H9 (cell line): ENCODE measurements around the gene EXOSC10. TPM values are rescaled to one million over a fixed set of nuclear protein-coding genes. Genes with fewer than 3 reads are reported as not detected.

Source experiments
- DNase-seq: peaks from one replicate; pipeline ENCODE4 v3.0.0-alpha.2; 2017
- H2AFZ ChIP-seq: one replicate; pipeline ENCODE4 v1.6.1; 2013; ENCODE audit warnings: mild to moderate bottlenecking, low read length, control low read depth, moderate library complexity
- H2AK5ac ChIP-seq: 2 replicates; pipeline ENCODE4 v1.6.1; 2013; ENCODE audit warnings: low read length, control low read depth, mixed read lengths; ENCODE audit not compliant: insufficient read length
- H2BK120ac ChIP-seq: one replicate; pipeline ENCODE4 v1.6.1; 2013; ENCODE audit warnings: low read depth, mild to moderate bottlenecking, low read length, control low read depth, inconsistent platforms; ENCODE audit not compliant: poor library complexity, severe bottlenecking
- H2BK12ac ChIP-seq: 2 replicates; pipeline ENCODE4 v1.6.1; 2013; ENCODE audit warnings: low read length, control low read depth, mixed read lengths, low read depth; ENCODE audit not compliant: insufficient read length
- H2BK15ac ChIP-seq: 2 replicates; pipeline ENCODE4 v1.6.1; 2013; ENCODE audit warnings: low read depth, low read length, control low read depth
- H2BK20ac ChIP-seq: one replicate; pipeline ENCODE4 v1.6.1; 2013; ENCODE audit warnings: low read depth, mild to moderate bottlenecking, low read length, control low read depth, inconsistent platforms; ENCODE audit not compliant: poor library complexity, severe bottlenecking
- H2BK5ac ChIP-seq: 2 replicates; pipeline ENCODE4 v1.6.1; 2013; ENCODE audit warnings: low read length, control low read depth, mixed read lengths; ENCODE audit not compliant: insufficient read length
- H3K14ac ChIP-seq: 2 replicates; pipeline ENCODE4 v1.6.1; 2013; ENCODE audit warnings: low read length, control low read depth; ENCODE audit not compliant: insufficient read depth
- H3K18ac ChIP-seq: 2 replicates; pipeline ENCODE4 v1.6.1; 2013; ENCODE audit warnings: low read depth, mild to moderate bottlenecking, mixed read lengths, low read length, control low read depth; ENCODE audit not compliant: insufficient read length
- H3K23ac ChIP-seq: 2 replicates; pipeline ENCODE4 v1.6.1; 2013; ENCODE audit warnings: low read length, control low read depth, mixed read lengths, low read depth; ENCODE audit not compliant: insufficient read length
- H3K23me2 ChIP-seq: 2 replicates; pipeline ENCODE4 v1.6.1; 2013; ENCODE audit warnings: low read depth, mild to moderate bottlenecking, mixed read lengths, low read length, control low read depth; ENCODE audit not compliant: insufficient read length, poor library complexity, severe bottlenecking
- H3K27ac ChIP-seq: 2 replicates; pipeline ENCODE4 v1.5.1; 2013; ENCODE audit warnings: low read length, control low read depth, mixed read lengths, low read depth; ENCODE audit not compliant: insufficient read length
- H3K27me3 ChIP-seq: 2 replicates; pipeline ENCODE4 v1.6.1; 2013; ENCODE audit warnings: low read length, control low read depth, inconsistent platforms; ENCODE audit not compliant: insufficient read depth
- H3K4ac ChIP-seq: 2 replicates; pipeline ENCODE4 v1.6.1; 2013; ENCODE audit warnings: low read depth, mild to moderate bottlenecking, control low read depth, inconsistent platforms, low read length, moderate library complexity
- H3K4me1 ChIP-seq: 2 replicates; pipeline ENCODE4 v1.6.1; 2013; ENCODE audit warnings: low read length, control low read depth, inconsistent platforms; ENCODE audit not compliant: insufficient read depth
- H3K4me2 ChIP-seq: 2 replicates; pipeline ENCODE4 v1.6.1; 2013; ENCODE audit warnings: low read length, control low read depth, mixed read lengths; ENCODE audit not compliant: insufficient read length, insufficient read depth
- H3K56ac ChIP-seq: 2 replicates; pipeline ENCODE4 v1.6.1; 2013; ENCODE audit warnings: low read depth, mild to moderate bottlenecking, mixed read lengths, low read length, control low read depth; ENCODE audit not compliant: insufficient read length
- H3K79me1 ChIP-seq: 2 replicates; pipeline ENCODE4 v1.6.1; 2013; ENCODE audit warnings: low read depth, mild to moderate bottlenecking, moderate library complexity, low read length, control low read depth, inconsistent platforms; ENCODE audit not compliant: insufficient read depth, poor library complexity, severe bottlenecking
- H3K79me2 ChIP-seq: 2 replicates; pipeline ENCODE4 v1.6.1; 2013; ENCODE audit warnings: low read length, control low read depth, inconsistent platforms; ENCODE audit not compliant: insufficient read depth
- H3K9ac ChIP-seq: 2 replicates; pipeline ENCODE4 v1.6.1; 2013; ENCODE audit warnings: low read length, control low read depth, mixed read lengths; ENCODE audit not compliant: insufficient read length; ENCODE audit errors: extremely low read depth
- H3K9me3 ChIP-seq: one replicate; pipeline ENCODE4 v1.6.1; 2013; ENCODE audit warnings: low read depth, low read length, inconsistent platforms; ENCODE audit not compliant: control insufficient read depth
- H3T11ph ChIP-seq: one replicate; pipeline ENCODE4 v1.6.1; 2013; ENCODE audit warnings: mild to moderate bottlenecking, low read length, control low read depth, inconsistent platforms
- H4K20me1 ChIP-seq: one replicate; pipeline ENCODE4 v1.6.1; 2013; ENCODE audit not compliant: control insufficient read depth, insufficient read length, insufficient read depth
- H4K5ac ChIP-seq: 2 replicates; pipeline ENCODE4 v1.6.1; 2013; ENCODE audit warnings: low read depth, mild to moderate bottlenecking, mixed read lengths, low read length, control low read depth; ENCODE audit not compliant: insufficient read length
- H4K8ac ChIP-seq: replicated peaks from 2 replicates; pipeline ENCODE4 v1.6.1; 2013; ENCODE audit warnings: low read length, control low read depth, mixed read lengths, low read depth; ENCODE audit not compliant: insufficient read length
- H4K91ac ChIP-seq: 2 replicates; pipeline ENCODE4 v1.6.1; 2013; ENCODE audit warnings: low read depth, mild to moderate bottlenecking, moderate library complexity, mixed read lengths, low read length, control low read depth; ENCODE audit not compliant: insufficient read length
- H3K27ac Mint-ChIP-seq, 3 experiments: 2 replicates in 2 of 3; 3 replicates in 1 of 3; pipeline ENCODE4 v1.8.0; 2020 to 2021; ENCODE audit warnings: mixed read lengths in 3 of 3, mild to moderate bottlenecking in 1 of 3, moderate library complexity in 1 of 3
- H3K27me3 Mint-ChIP-seq: 2 replicates; pipeline ENCODE4 v1.8.0; 2021; ENCODE audit warnings: low read depth, mild to moderate bottlenecking, moderate library complexity, mixed read lengths
- H3K36me3 Mint-ChIP-seq, 3 experiments: 2 replicates in 2 of 3; 3 replicates in 1 of 3; pipeline ENCODE4 v1.8.0; 2020 to 2021; ENCODE audit warnings: low read depth in 3 of 3, mixed read lengths in 3 of 3; ENCODE audit not compliant: insufficient read depth in 1 of 3
- H3K4me1 Mint-ChIP-seq, 2 experiments: 2 replicates each; pipeline ENCODE4 v1.8.0; 2020; ENCODE audit warnings: mixed read lengths in 2 of 2
- H3K4me3 Mint-ChIP-seq, 2 experiments: 2 replicates in 1 of 2; 3 replicates in 1 of 2; pipeline ENCODE4 v1.8.0; 2020 to 2021; ENCODE audit warnings: mild to moderate bottlenecking in 2 of 2, mixed read lengths in 2 of 2, moderate library complexity in 1 of 2
- H3K9me3 Mint-ChIP-seq, 2 experiments: 2 replicates in 1 of 2; 3 replicates in 1 of 2; pipeline ENCODE4 v1.8.0; 2020; ENCODE audit warnings: mild to moderate bottlenecking in 2 of 2, mixed read lengths in 2 of 2, moderate library complexity in 1 of 2
- WGBS: extraction: QIAGEN DNeasy Blood & Tissue Kit; methylation state at CpG from one replicate; pipeline ENCODE4 v1.1.7; 2013; ENCODE audit warnings: missing lambda C conversion rate, low lambda C conversion rate, mixed read lengths; ENCODE audit not compliant: insufficient read length; ENCODE audit errors: extremely low coverage; 5-methylcytosine and 5-hydroxymethylcytosine counted together
- total RNA-seq: library from RNA; stranded (reverse); gene quantifications from 2 replicates; pipeline ENCODE4 v1.2.1, GENCODE V29; 2021
- TF ChIP-seq, protein P1 (sequence below): fragments of 200-600 bp; sonication (generic); conservative IDR thresholded peaks from 3 replicates; pipeline ENCODE4 v1.8.0; 2021; ENCODE audit warnings: antibody characterized with exemption, mild to moderate bottlenecking

Gene EXOSC10
- total RNA-seq, 1 experiment from 2014 or later = 83.4 TPM

DNA sequence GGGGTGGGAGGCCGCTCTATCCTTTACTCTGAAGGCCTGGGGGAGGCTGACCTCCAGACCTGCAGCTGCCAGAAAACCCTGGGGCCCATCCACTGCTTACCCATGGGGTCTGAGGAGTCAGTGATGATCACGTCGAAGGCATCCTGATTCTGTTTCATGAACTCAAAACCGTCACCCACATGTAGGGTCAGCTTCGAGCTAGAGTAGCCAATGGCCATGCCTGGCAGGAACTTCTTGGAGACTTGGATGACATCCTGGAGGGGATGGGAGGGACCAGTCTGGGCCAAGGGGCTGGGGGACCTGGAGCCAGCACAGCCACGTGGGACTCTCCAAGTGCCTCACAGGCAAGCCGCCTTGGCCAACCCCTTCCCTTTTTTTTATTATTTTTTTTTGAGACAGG is 43.2 kb downstream of the EXOSC10 start:
- DNase-seq = no peak
- peaks cover 23 to 33% of the 10 kb centered on the region in 2 experiments for H3K4me1 Mint-ChIP-seq
- no peaks in the 10 kb centered on the region for H3K9me3 ChIP-seq
- no peaks in the 10 kb centered on the region for H3K9me3 Mint-ChIP-seq
- no peak overlapping the region for H4K5ac ChIP-seq
- no peak overlapping the region for H4K91ac ChIP-seq
- H3K27ac ChIP-seq = no peak overlapping the region
- H4K8ac ChIP-seq = no peak overlapping the region
- H2BK120ac ChIP-seq = no peak overlapping the region
- H3K4me1 ChIP-seq = no peaks in the 10 kb centered on the region
- H3K9ac ChIP-seq = no peak overlapping the region
- peaks cover 7% of the 10 kb centered on the region for H3K23me2 ChIP-seq
- H2AFZ ChIP-seq = no peak overlapping the region
- peaks cover 24 to 51% (median 30%) of the 10 kb centered on the region in 3 experiments for H3K36me3 Mint-ChIP-seq
- H3K79me1 ChIP-seq = no peaks in the 10 kb centered on the region
- no peak overlapping the region for H2BK20ac ChIP-seq
- H4K20me1 ChIP-seq = no peaks in the 10 kb centered on the region
- H3K18ac ChIP-seq = no peak overlapping the region
- no peak overlapping the region for H3K4ac ChIP-seq
- H2BK15ac ChIP-seq = no peak overlapping the region
- H3K23ac ChIP-seq = no peak overlapping the region
- no peaks in the 10 kb centered on the region; the same call in 1 of the 2 replicates for H3K27me3 ChIP-seq
- WGBS = no CpG with 5 or more reads among the region's 7 CpGs
- no peak overlapping the region for H3K4me3 Mint-ChIP-seq
- no peak overlapping the region for H3K56ac ChIP-seq
- H3K27me3 Mint-ChIP-seq = no peaks in the 10 kb centered on the region
- H2AK5ac ChIP-seq = no peak overlapping the region
- H3K14ac ChIP-seq = no peak overlapping the region
- H2BK12ac ChIP-seq = no peak overlapping the region
- H3K79me2 ChIP-seq = peaks cover 2% of the 10 kb centered on the region; the same call in 1 of the 2 replicates
- TF ChIP-seq, protein P1, sequence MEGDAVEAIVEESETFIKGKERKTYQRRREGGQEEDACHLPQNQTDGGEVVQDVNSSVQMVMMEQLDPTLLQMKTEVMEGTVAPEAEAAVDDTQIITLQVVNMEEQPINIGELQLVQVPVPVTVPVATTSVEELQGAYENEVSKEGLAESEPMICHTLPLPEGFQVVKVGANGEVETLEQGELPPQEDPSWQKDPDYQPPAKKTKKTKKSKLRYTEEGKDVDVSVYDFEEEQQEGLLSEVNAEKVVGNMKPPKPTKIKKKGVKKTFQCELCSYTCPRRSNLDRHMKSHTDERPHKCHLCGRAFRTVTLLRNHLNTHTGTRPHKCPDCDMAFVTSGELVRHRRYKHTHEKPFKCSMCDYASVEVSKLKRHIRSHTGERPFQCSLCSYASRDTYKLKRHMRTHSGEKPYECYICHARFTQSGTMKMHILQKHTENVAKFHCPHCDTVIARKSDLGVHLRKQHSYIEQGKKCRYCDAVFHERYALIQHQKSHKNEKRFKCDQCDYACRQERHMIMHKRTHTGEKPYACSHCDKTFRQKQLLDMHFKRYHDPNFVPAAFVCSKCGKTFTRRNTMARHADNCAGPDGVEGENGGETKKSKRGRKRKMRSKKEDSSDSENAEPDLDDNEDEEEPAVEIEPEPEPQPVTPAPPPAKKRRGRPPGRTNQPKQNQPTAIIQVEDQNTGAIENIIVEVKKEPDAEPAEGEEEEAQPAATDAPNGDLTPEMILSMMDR = no peak
- H3K27ac Mint-ChIP-seq = no peak overlapping the region
- no peak overlapping the region for H3T11ph ChIP-seq
- no peak overlapping the region for H2BK5ac ChIP-seq
- no peak overlapping the region for H3K4me2 ChIP-seq
